Measurements from ENCODE around the gene OR2D2.
"Not testable (repeated sequence)": the region's sequence is repeated elsewhere in the genome, so short reads cannot be mapped to it uniquely, and the experiment has no call there.

- not testable (repeated sequence) for TF ChIP-seq CTCF (conservative IDR thresholded peaks at IDR 0.05 in 1 of 2, IDR thresholded peaks at IDR 0.05 in 1 of 2; ENCODE audit: extremely low read depth in 1 of 2, insufficient read depth in 1 of 2, low read depth in 1 of 2, low read length in 2 of 2); EZH2 (IDR thresholded peaks at IDR 0.05; ENCODE audit: borderline replicate concordance, low read length)
Observed at GRCh38 chr11:6887711-6888110, 4.6 kb downstream of the OR2D2 start.
